ENCODE results near the gene SPATA25. TPM values are rescaled to one million over a fixed set of nuclear protein-coding genes. Genes with fewer than 3 reads are reported as not detected.

SPATA25 gene
- polyA plus RNA-seq, 1 donor = 17.3 TPM

DNA sequence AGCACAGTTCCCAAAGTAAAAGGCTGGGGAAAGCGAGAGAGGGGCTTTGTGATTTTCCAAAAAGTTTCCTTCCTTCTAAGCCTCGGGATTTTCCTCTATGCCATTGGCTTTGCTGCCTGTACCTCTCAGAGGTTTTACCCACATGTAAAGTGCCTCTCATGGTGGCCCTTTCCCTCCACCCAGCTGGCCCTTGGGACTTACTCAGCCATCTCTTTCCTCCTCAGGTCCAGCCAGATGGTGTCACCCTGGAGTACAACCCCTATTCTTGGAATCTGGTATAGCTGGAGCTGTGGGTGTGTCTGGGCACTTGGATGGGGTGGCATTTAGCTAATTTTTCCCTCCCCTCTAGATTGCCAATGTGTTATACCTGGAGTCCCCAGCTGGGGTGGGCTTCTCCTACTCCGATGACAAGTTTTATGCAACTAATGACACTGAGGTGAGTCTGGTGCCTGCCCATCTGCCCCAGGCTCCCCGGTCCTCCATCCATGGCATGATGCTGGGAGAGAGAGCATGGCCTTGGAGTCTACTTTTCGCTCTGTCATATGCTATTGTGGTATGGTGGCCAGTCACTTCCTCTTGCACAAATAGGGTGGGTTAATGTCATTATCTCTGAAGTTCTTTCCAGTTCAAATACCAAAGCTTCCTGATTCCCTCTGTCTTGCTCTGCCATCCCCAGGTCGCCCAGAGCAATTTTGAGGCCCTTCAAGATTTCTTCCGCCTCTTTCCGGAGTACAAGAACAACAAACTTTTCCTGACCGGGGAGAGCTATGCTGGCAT is 4.8 kb upstream of the SPATA25 start:
- Histone ChIP-seq H3K27me3 (ENCODE audit: control insufficient read depth, insufficient read depth, low read length) (no peaks in the 10 kb centered on the region), H3K4me1 (ENCODE audit: control insufficient read depth, insufficient read depth, low read length) (peaks cover 18% of the 10 kb centered on the region), H3K9me3 (ENCODE audit: control insufficient read depth, low read depth, low read length) (no peaks in the 10 kb centered on the region), H3K4me3 (ENCODE audit: low read length) (peak overlapping the region; percentile 92), H3K36me3 (ENCODE audit: control insufficient read depth, insufficient read depth, low read length) (peaks cover 60% of the 10 kb centered on the region), H3K27ac (ENCODE audit: low read length) (peak overlapping the region; percentile 96)
- DNase-seq = peak in 1 of 2 donors; percentile 50
- WGBS (ENCODE audit: insufficient coverage, low lambda C conversion rate) = 90% methylated on average over 2 of the region's 9 CpGs

DNA sequence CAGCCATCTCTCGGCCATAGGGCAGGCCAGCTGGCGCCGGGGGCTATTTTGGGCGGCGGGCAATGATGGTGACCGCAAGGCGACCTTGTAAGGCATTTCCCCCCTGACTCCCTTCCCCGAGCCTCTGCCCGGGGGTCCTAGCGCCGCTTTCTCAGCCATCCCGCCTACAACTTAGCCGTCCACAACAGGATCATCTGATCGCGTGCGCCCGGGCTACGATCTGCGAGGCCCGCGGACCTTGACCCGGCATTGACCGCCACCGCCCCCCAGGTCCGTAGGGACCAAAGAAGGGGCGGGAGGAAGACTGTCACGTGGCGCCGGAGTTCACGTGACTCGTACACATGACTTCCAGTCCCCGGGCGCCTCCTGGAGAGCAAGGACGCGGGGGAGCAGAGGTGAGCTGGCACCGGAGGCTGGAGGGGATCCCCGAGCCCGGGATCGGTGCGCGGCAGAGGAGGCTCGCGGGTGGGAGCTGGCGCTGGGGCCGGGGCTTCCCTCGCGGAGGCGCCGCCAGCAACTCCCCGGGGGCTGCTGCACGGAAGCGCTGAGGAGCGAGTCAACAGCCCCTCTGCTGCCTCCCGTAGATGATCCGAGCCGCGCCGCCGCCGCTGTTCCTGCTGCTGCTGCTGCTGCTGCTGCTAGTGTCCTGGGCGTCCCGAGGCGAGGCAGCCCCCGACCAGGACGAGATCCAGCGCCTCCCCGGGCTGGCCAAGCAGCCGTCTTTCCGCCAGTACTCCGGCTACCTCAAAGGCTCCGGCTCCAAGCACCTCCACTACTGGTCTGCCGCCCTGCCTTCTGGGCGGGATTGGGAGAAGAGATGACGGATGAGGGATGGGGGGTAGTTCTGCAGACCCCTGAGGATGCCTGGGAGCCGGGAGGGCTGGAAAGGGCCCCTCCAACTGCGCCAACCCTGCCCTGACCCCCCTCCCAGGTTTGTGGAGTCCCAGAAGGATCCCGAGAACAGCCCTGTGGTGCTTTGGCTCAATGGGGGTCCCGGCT is 3.9 kb upstream of the SPATA25 start, which contains the start of the genes CTSA and NEURL2:
Gene CTSA, plus strand, starts transcription at position 351 of the 999 bp plus-strand sequence. Its CDS starts 234 bp downstream, at position 585.
Gene NEURL2, minus strand, starts transcription at position 224 of the 999 bp plus-strand sequence. Its CDS starts 217 bp downstream, at position 7.
- no CpG with 5 or more reads among the region's 78 CpGs for WGBS (ENCODE audit: insufficient coverage, low lambda C conversion rate)
- DNase-seq = peak; percentile 95 to 97
- H3K27ac ChIP-seq (ENCODE audit: low read length) = peak within 1 kb of the TSS; percentile 96
- no peaks in the 10 kb centered on the region for H3K27me3 ChIP-seq (ENCODE audit: control insufficient read depth, insufficient read depth, low read length)
- H3K36me3 ChIP-seq (ENCODE audit: control insufficient read depth, insufficient read depth, low read length) = peaks cover 60% of the 10 kb centered on the region
- H3K4me3 ChIP-seq (ENCODE audit: low read length) = peak within 1 kb of the TSS; percentile 92
- peaks cover 18% of the 10 kb centered on the region for H3K4me1 ChIP-seq (ENCODE audit: control insufficient read depth, insufficient read depth, low read length)
- H3K9me3 ChIP-seq (ENCODE audit: control insufficient read depth, low read depth, low read length) = no peaks in the 10 kb centered on the region

GRCh38 chr20:45890077-45890984 is 2.9 kb upstream of the SPATA25 start:
- peaks cover 52% of the 10 kb centered on the region for H3K36me3 ChIP-seq (ENCODE audit: control insufficient read depth, insufficient read depth, low read length)
- no peaks in the 10 kb centered on the region for H3K27me3 ChIP-seq (ENCODE audit: control insufficient read depth, insufficient read depth, low read length)
- WGBS (ENCODE audit: insufficient coverage, low lambda C conversion rate) = no CpG with 5 or more reads among the region's 79 CpGs

GRCh38 chr20:45888681-45889080 is 1.3 kb upstream of the SPATA25 start:
- H3K27ac ChIP-seq (ENCODE audit: low read length) = no peak overlapping the region
- H3K27me3 ChIP-seq (ENCODE audit: control insufficient read depth, insufficient read depth, low read length) = no peaks in the 10 kb centered on the region
- peaks cover 19% of the 10 kb centered on the region for H3K4me1 ChIP-seq (ENCODE audit: control insufficient read depth, insufficient read depth, low read length)
- no CpG with 5 or more reads among the region's 3 CpGs for WGBS (ENCODE audit: insufficient coverage, low lambda C conversion rate)
- peaks cover 41% of the 10 kb centered on the region for H3K36me3 ChIP-seq (ENCODE audit: control insufficient read depth, insufficient read depth, low read length)
- no peaks in the 10 kb centered on the region for H3K9me3 ChIP-seq (ENCODE audit: control insufficient read depth, low read depth, low read length)
- H3K4me3 ChIP-seq (ENCODE audit: low read length) = peak overlapping the region; percentile 92
- no peak for DNase-seq

More at GRCh38 chr20:45890077-45890984, 2.9 kb upstream of the SPATA25 start:
- Histone ChIP-seq H3K4me3 (ENCODE audit: low read length) (peak overlapping the region; percentile 92), H3K27ac (ENCODE audit: low read length) (peak overlapping the region; percentile 96), H3K9me3 (ENCODE audit: control insufficient read depth, low read depth, low read length) (no peaks in the 10 kb centered on the region), H3K4me1 (ENCODE audit: control insufficient read depth, insufficient read depth, low read length) (peaks cover 22% of the 10 kb centered on the region)
- DNase-seq = peak; percentile 73 to 85

DNA sequence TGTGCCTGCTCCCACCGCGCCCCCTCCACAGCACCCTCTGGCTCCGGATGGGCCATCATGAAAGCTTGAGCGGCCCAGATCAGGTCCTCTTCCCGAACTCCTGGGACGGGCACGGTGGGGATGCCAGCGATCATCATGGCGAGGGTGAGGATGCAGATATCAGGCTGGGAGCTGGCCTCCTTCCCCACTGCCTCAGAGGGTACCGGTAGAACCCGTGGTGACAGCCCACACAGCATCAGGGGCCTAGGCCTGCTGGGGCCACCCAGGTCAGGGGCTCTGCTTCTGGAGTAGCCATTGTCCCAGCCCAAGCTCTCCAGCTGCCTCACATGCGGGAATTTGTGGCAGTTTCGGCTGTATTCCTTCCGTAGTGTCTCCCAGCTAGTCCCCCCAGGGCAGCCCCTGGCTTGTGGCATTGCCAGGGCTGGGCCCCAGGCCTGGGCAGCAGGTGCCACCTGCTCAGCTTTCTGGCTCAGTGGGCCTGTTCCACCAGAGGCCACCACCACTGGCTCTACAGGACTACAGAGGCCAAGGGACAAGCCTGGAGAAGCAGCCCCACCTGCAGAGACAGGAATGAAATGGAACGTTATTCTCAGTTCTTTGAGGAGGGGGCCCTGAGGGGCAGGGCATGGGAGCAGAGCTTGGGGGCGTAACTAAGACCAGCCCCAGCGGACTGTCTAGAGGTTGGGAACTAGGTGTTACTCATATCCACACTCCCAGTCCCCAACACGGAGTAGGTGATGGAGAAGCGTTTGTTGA is 654 bp downstream of the SPATA25 start:
- Histone ChIP-seq H3K4me3 (ENCODE audit: low read length) (no peak overlapping the region), H3K4me1 (ENCODE audit: control insufficient read depth, insufficient read depth, low read length) (peaks cover 12% of the 10 kb centered on the region), H3K27me3 (ENCODE audit: control insufficient read depth, insufficient read depth, low read length) (no peaks in the 10 kb centered on the region), H3K36me3 (ENCODE audit: control insufficient read depth, insufficient read depth, low read length) (peaks cover 39% of the 10 kb centered on the region), H3K9me3 (ENCODE audit: control insufficient read depth, low read depth, low read length) (no peaks in the 10 kb centered on the region), H3K27ac (ENCODE audit: low read length) (no peak overlapping the region)
- WGBS (ENCODE audit: insufficient coverage, low lambda C conversion rate) = no CpG with 5 or more reads among the region's 19 CpGs
- no peak for DNase-seq

DNA sequence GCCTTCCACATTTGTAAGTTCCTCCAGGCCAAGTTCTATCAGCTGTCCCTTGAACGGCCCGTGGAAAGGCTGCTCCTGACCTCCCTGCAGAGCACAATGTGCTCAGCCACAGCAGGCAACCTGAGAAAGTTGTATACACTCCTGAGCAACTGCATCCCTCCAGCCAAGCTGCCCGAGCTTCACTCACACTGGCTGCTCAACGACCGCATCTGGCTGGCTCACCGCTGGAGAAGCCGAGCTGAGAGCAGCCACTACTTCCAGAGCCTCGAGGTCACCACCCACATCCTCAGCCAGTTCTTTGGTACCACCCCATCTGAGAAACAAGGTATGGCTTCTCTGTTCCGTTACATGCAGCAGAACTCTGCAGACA is 4.3 kb downstream of the SPATA25 start:
- Histone ChIP-seq H3K4me1 (ENCODE audit: control insufficient read depth, insufficient read depth, low read length) (peaks cover 16% of the 10 kb centered on the region), H3K27me3 (ENCODE audit: control insufficient read depth, insufficient read depth, low read length) (no peaks in the 10 kb centered on the region), H3K27ac (ENCODE audit: low read length) (no peak overlapping the region), H3K36me3 (ENCODE audit: control insufficient read depth, insufficient read depth, low read length) (peaks cover 43% of the 10 kb centered on the region), H3K4me3 (ENCODE audit: low read length) (no peak overlapping the region), H3K9me3 (ENCODE audit: control insufficient read depth, low read depth, low read length) (no peaks in the 10 kb centered on the region)
- DNase-seq = no peak
- WGBS (ENCODE audit: insufficient coverage, low lambda C conversion rate) = no CpG with 5 or more reads among the region's 9 CpGs

- H3K27me3 ChIP-seq (ENCODE audit: control insufficient read depth, insufficient read depth, low read length) = no peaks in the 10 kb centered on the region
- H3K36me3 ChIP-seq (ENCODE audit: control insufficient read depth, insufficient read depth, low read length) = peaks cover 45% of the 10 kb centered on the region
- no peak overlapping the region for H3K27ac ChIP-seq (ENCODE audit: low read length)
- no peaks in the 10 kb centered on the region for H3K9me3 ChIP-seq (ENCODE audit: control insufficient read depth, low read depth, low read length)
- no CpG with 5 or more reads among the region's 4 CpGs for WGBS (ENCODE audit: insufficient coverage, low lambda C conversion rate)
- DNase-seq = no peak
- H3K4me1 ChIP-seq (ENCODE audit: control insufficient read depth, insufficient read depth, low read length) = peaks cover 16% of the 10 kb centered on the region
- H3K4me3 ChIP-seq (ENCODE audit: low read length) = no peak overlapping the region
Measured at GRCh38 chr20:45882469-45883099, 4.8 kb downstream of the SPATA25 start.

DNA sequence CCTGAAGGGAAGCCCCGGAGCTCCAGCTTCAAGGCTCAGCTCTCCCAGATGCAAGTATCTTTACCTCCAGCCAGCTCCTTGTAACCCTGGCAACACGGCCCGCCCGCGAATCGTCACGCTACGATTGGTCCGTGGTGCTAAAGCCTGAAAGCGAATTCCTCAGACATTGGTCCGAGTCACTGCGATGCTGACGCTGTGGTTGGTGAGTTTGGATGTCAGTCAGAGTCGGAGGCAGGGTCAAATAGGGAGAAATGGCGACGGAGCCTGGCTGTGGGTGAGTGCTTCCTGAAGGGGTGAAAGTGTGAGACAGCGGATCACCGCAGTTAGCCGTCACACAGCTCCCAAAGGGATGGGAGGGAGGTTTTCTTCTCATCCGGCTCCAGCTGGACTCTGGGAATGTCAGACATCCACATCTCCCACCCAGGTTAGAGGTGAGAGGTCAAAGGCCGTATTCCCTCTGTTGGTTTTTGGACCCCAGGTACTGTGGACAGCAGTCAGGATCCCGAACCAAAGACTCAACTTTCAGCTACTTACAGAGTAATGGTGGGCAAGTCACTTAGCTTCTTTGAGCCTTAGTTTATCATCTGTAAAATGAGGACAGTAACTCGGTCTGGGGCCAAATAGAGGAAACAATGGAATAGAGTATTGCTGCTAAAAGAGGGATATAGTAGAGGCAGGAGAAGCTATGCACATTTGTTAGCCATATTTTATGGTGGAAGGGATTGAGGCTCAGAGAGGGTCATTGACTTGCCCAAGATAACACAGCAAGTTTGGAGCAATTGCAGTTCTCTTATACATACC is 6.2 kb downstream of the SPATA25 start, which contains the start of gene ZSWIM1:
Gene ZSWIM1, plus strand, starts transcription at position 240 of the 801 bp plus-strand sequence. CDS start 1,366 bp downstream, outside the sequence.
- Histone ChIP-seq H3K4me1 (ENCODE audit: control insufficient read depth, insufficient read depth, low read length) (peaks cover 16% of the 10 kb centered on the region), H3K4me3 (ENCODE audit: low read length) (peak within 1 kb of the TSS; percentile 61), H3K36me3 (ENCODE audit: control insufficient read depth, insufficient read depth, low read length) (peaks cover 44% of the 10 kb centered on the region), H3K9me3 (ENCODE audit: control insufficient read depth, low read depth, low read length) (no peaks in the 10 kb centered on the region), H3K27me3 (ENCODE audit: control insufficient read depth, insufficient read depth, low read length) (no peaks in the 10 kb centered on the region), H3K27ac (ENCODE audit: low read length) (peak within 1 kb of the TSS; percentile 62)
- WGBS (ENCODE audit: insufficient coverage, low lambda C conversion rate) = no CpG with 5 or more reads among the region's 23 CpGs
- peak; percentile 98 to 99 for DNase-seq

All from large intestine (tissue), 3 donors.